DOHH2 (cell line): ENCODE data around the gene CHI3L1.

Experiments
- H3F3A ChIP-seq: fragments of 200-600 bp; sonication (generic), shearing (Covaris generic); 2 replicates; pipeline ENCODE4 v1.6.0; 2016; ENCODE audit warnings: antibody characterized with exemption, mild to moderate bottlenecking; ENCODE audit not compliant: control insufficient read depth, insufficient read depth
- H3K27ac ChIP-seq: fragments of 200-600 bp; sonication (generic); 2 replicates; pipeline ENCODE4 v1.5.1; 2014; ENCODE audit warnings: low read depth, mild to moderate bottlenecking, low read length, moderate library complexity
- H3K27me3 ChIP-seq: fragments of 200-600 bp; sonication (generic); 2 replicates; pipeline ENCODE4 v1.6.1; 2014; ENCODE audit warnings: mild to moderate bottlenecking, low read length, mixed read lengths; ENCODE audit not compliant: control insufficient read depth
- H3K36me3 ChIP-seq: fragments of 200-600 bp; sonication (generic); 2 replicates; pipeline ENCODE4 v1.6.1; 2014; ENCODE audit warnings: mild to moderate bottlenecking, low read length, moderate library complexity, mixed read lengths; ENCODE audit not compliant: control insufficient read depth
- H3K4me1 ChIP-seq: fragments of 200-600 bp; sonication (generic); 2 replicates; pipeline ENCODE4 v1.6.1; 2014; ENCODE audit warnings: mild to moderate bottlenecking, low read length, mixed read lengths; ENCODE audit not compliant: control insufficient read depth
- H3K4me2 ChIP-seq: fragments of 200-600 bp; sonication (generic); 2 replicates; pipeline ENCODE4 v1.6.0; 2014; ENCODE audit warnings: mild to moderate bottlenecking, low read length, moderate library complexity
- H3K4me3 ChIP-seq: fragments of 200-600 bp; sonication (generic); 2 replicates; pipeline ENCODE4 v1.5.1; 2014; ENCODE audit warnings: mild to moderate bottlenecking, low read length, mixed read lengths
- H3K79me2 ChIP-seq: fragments of 200-600 bp; sonication (generic); 2 replicates; pipeline ENCODE4 v1.6.1; 2014; ENCODE audit warnings: mild to moderate bottlenecking, low read length, mixed read lengths; ENCODE audit not compliant: control insufficient read depth
- H3K9me2 ChIP-seq: fragments of 200-600 bp; sonication (generic); replicated peaks from 2 replicates; pipeline ENCODE4 v1.6.1; 2014; ENCODE audit warnings: mild to moderate bottlenecking, low read length, mixed read lengths; ENCODE audit not compliant: control insufficient read depth
- H3K9me3 ChIP-seq: fragments of 200-600 bp; sonication (generic); 2 replicates; pipeline ENCODE4 v1.6.1; 2014; ENCODE audit warnings: antibody characterized with exemption, low read length, mixed read lengths; ENCODE audit not compliant: control insufficient read depth, insufficient read depth
- H4K20me1 ChIP-seq: fragments of 200-600 bp; sonication (generic); 2 replicates; pipeline ENCODE4 v1.6.0; 2014; ENCODE audit warnings: low read depth, mild to moderate bottlenecking, antibody characterized with exemption, low read length, moderate library complexity; ENCODE audit not compliant: control insufficient read depth, insufficient read depth
- EZH2phosphoT487 ChIP-seq: fragments of 200-600 bp; sonication (generic); IDR thresholded peaks from 2 replicates; pipeline ENCODE4 v1.6.1; 2017; ENCODE audit warnings: borderline replicate concordance, mild to moderate bottlenecking, antibody characterized with exemption, low read length, moderate library complexity, mixed read lengths
- TF ChIP-seq, protein P1 (sequence below): fragments of 200-600 bp; sonication (generic); IDR thresholded peaks from one replicate; pipeline ENCODE4 v1.5.1; 2014; ENCODE audit warnings: antibody characterized with exemption, mild to moderate bottlenecking, low read depth, low read length; ENCODE audit not compliant: poor library complexity, severe bottlenecking

CHI3L1 gene

GRCh38 chr1:203161703-203162102 lies 24.8 kb downstream of the CHI3L1 start:
- H3K4me2 ChIP-seq, result no peak overlapping the region
- H3K27ac ChIP-seq, result no peak overlapping the region
- H4K20me1 ChIP-seq, result no peaks in the 10 kb centered on the region
- H3K27me3 ChIP-seq, result peaks cover 29% of the 10 kb centered on the region
- H3K9me2 ChIP-seq, result no peaks in the 10 kb centered on the region
- no peaks in the 10 kb centered on the region for H3K79me2 ChIP-seq
- H3K36me3 ChIP-seq, result no peaks in the 10 kb centered on the region
- no peaks in the 10 kb centered on the region for H3K4me1 ChIP-seq
- H3F3A ChIP-seq, result no peaks in the 10 kb centered on the region
- H3K4me3 ChIP-seq, result no peak overlapping the region
- no peaks in the 10 kb centered on the region for H3K9me3 ChIP-seq
- TF ChIP-seq, protein P1, sequence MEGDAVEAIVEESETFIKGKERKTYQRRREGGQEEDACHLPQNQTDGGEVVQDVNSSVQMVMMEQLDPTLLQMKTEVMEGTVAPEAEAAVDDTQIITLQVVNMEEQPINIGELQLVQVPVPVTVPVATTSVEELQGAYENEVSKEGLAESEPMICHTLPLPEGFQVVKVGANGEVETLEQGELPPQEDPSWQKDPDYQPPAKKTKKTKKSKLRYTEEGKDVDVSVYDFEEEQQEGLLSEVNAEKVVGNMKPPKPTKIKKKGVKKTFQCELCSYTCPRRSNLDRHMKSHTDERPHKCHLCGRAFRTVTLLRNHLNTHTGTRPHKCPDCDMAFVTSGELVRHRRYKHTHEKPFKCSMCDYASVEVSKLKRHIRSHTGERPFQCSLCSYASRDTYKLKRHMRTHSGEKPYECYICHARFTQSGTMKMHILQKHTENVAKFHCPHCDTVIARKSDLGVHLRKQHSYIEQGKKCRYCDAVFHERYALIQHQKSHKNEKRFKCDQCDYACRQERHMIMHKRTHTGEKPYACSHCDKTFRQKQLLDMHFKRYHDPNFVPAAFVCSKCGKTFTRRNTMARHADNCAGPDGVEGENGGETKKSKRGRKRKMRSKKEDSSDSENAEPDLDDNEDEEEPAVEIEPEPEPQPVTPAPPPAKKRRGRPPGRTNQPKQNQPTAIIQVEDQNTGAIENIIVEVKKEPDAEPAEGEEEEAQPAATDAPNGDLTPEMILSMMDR, result no peak
- TF ChIP-seq EZH2phosphoT487, result no peak

GRCh38 chr1:203161175-203161574 lies 25.3 kb downstream of the CHI3L1 start:
- Histone ChIP-seq H3K9me2 (no peaks in the 10 kb centered on the region), H3K79me2 (no peaks in the 10 kb centered on the region), H3K27ac (no peak overlapping the region), H3F3A (no peaks in the 10 kb centered on the region), H3K4me2 (no peak overlapping the region), H3K4me3 (no peak overlapping the region), H4K20me1 (no peaks in the 10 kb centered on the region), H3K36me3 (no peaks in the 10 kb centered on the region), H3K9me3 (no peaks in the 10 kb centered on the region), H3K27me3 (peaks cover 31% of the 10 kb centered on the region), H3K4me1 (no peaks in the 10 kb centered on the region)
- TF ChIP-seq, protein P1, result no peak
- no peak for TF ChIP-seq EZH2phosphoT487

GRCh38 chr1:203159844-203160243 lies 26.7 kb downstream of the CHI3L1 start:
- TF ChIP-seq EZH2phosphoT487, result no peak
- TF ChIP-seq, protein P1, result no peak
- Histone ChIP-seq H3K36me3 (no peaks in the 10 kb centered on the region), H3K9me2 (no peaks in the 10 kb centered on the region), H3K79me2 (no peaks in the 10 kb centered on the region), H3K27ac (no peak overlapping the region), H3K9me3 (no peaks in the 10 kb centered on the region), H4K20me1 (no peaks in the 10 kb centered on the region), H3K4me3 (no peak overlapping the region), H3K4me1 (no peaks in the 10 kb centered on the region), H3K4me2 (no peak overlapping the region), H3F3A (no peaks in the 10 kb centered on the region), H3K27me3 (peaks cover 36% of the 10 kb centered on the region)
